Fibroblast of pulmonary artery (primary cell): Measurements from ENCODE around the gene TROAP.

ENCODE experiments used
- DNase-seq: peaks from one replicate; pipeline ENCODE4 v3.0.0-alpha.2; 2010; ENCODE audit warnings: low read depth
- H3K4me3 ChIP-seq: replicated peaks from 2 replicates; pipeline ENCODE4 v1.5.1; 2011; ENCODE audit warnings: low read depth, mild to moderate bottlenecking, control low read depth, low read length, moderate library complexity
- CTCF ChIP-seq: IDR thresholded peaks from 2 replicates; pipeline ENCODE4 v1.5.1; 2011; ENCODE audit warnings: mild to moderate bottlenecking, control low read depth, low read length, inconsistent platforms; ENCODE audit errors: missing control alignments

TROAP gene, protein sequence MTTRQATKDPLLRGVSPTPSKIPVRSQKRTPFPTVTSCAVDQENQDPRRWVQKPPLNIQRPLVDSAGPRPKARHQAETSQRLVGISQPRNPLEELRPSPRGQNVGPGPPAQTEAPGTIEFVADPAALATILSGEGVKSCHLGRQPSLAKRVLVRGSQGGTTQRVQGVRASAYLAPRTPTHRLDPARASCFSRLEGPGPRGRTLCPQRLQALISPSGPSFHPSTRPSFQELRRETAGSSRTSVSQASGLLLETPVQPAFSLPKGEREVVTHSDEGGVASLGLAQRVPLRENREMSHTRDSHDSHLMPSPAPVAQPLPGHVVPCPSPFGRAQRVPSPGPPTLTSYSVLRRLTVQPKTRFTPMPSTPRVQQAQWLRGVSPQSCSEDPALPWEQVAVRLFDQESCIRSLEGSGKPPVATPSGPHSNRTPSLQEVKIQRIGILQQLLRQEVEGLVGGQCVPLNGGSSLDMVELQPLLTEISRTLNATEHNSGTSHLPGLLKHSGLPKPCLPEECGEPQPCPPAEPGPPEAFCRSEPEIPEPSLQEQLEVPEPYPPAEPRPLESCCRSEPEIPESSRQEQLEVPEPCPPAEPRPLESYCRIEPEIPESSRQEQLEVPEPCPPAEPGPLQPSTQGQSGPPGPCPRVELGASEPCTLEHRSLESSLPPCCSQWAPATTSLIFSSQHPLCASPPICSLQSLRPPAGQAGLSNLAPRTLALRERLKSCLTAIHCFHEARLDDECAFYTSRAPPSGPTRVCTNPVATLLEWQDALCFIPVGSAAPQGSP

GRCh38 chr12:49322708-49323523 lies at the start of gene TROAP:
Gene TROAP, plus strand, starts transcription at chr12:49323255. Its CDS starts 354 bp downstream, at chr12:49323609.
- no peak for TF ChIP-seq CTCF
- peak; percentile 99 for DNase-seq
- H3K4me3 ChIP-seq = peak within 1 kb of the TSS; percentile 78

DNA sequence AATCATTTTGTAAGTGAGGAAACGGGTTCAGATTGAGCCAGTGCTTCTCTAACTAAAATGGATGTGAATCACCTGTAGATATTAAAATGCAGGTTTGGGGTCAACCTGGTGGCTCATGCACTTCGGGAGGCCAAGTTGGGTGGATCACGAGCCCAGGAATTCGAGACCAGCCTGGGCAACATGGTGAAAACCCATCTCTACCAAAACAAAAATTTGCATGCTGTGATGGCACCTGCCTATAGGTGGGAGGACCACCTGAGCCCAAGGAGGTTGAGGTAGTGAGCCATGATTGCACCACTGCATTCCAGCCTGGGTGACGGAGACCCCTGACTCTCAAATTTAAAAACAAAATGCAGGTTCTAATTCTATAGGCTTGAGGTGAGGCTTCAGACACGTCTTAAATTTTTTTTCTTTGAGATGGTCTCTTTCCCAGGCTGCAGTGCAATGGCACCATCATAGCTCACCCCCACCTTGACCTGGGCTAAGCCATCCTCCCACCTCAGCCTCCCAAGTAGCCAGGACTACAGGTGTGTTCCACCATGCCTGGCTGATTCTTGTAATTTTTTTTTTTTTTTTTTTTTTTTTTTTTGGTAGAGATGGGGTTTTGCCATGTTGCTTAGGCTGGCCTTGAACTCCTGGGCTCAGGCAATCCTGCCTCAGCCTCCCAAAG lies 49.2 kb upstream of the TROAP start:
- TF ChIP-seq CTCF = no peak
- no peak overlapping the region for H3K4me3 ChIP-seq
- DNase-seq = no peak

DNA sequence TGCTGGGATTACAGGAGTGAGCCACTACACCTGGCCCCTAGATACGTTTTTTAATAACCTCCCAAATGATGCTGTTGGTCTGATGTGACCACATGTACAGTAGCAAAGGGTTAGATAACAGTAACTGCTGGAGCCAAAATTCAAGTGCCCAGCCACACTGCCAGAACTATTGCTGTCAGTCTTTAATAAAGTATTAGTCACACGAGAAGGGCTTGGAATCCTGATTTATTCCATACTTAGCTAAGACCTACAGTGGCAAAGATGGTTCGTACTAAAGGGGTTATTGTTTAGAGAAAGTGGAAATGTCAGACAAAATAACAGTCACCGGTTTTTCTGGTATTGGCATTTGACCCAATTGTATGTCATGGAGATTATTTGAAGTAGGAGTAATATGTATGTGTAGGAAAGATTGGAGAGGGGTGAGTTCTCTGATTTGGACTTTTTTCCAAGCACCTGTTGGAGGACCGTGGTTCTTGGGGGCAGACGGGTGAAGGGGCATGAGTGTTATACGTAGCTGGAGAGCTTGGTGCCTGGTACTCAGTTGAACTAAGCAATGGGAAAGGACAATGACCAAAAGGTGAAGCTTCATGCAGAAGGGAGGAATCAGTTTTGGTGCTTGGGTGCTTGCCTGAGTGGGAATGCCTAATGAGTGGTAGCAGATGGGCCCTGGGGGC lies 48.5 kb upstream of the TROAP start:
- H3K4me3 ChIP-seq = no peak overlapping the region
- no peak for TF ChIP-seq CTCF
- no peak for DNase-seq

GRCh38 chr12:49276304-49277290 lies 46.5 kb upstream of the TROAP start:
- H3K4me3 ChIP-seq = no peak overlapping the region
- no peak for TF ChIP-seq CTCF
- DNase-seq = no peak

DNA sequence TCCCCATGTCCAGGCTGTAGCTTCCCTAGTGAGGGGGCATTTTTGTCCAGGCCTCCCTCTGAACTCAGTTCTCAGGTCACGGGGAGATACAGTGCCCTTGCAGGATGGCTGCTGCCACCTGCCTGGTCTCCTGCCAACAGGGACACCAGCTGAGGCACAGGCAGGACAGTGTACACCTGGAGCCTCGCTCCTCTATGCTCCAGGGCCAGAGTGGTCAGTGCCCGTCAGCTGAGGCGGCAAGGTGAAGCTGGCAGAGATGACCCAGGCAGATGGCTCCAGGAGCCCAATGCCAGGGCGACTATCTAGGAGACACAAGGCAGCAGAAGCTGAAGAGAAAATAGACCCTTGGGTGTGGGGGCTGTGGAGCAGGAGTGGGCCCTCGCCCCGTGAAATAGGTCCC lies 45.6 kb upstream of the TROAP start:
- no peak overlapping the region for H3K4me3 ChIP-seq
- no peak for TF ChIP-seq CTCF
- no peak for DNase-seq
